Osteocyte (in vitro differentiated cells): ENCODE data around the gene IMPA2. TPM values are rescaled to one million over a fixed set of nuclear protein-coding genes. Genes with fewer than 3 reads are reported as not detected.

Experiments used
- DNase-seq: peaks from one replicate; pipeline ENCODE4 v3.0.0; 2021; ENCODE audit warnings: mixed read lengths; ENCODE audit not compliant: unreplicated experiment; ENCODE audit errors: extremely low spot score
- H3K27ac Mint-ChIP-seq: one replicate; pipeline ENCODE4 v1.8.0; 2021; ENCODE audit warnings: mild to moderate bottlenecking, mixed read lengths; ENCODE audit not compliant: unreplicated experiment
- H3K27me3 Mint-ChIP-seq: one replicate; pipeline ENCODE4 v1.8.0; 2021; ENCODE audit warnings: mixed read lengths; ENCODE audit not compliant: unreplicated experiment
- H3K36me3 Mint-ChIP-seq: one replicate; pipeline ENCODE4 v1.8.0; 2021; ENCODE audit warnings: mixed read lengths; ENCODE audit not compliant: unreplicated experiment
- H3K4me1 Mint-ChIP-seq: one replicate; pipeline ENCODE4 v1.8.0; 2021; ENCODE audit warnings: mixed read lengths; ENCODE audit not compliant: unreplicated experiment
- H3K4me3 Mint-ChIP-seq: one replicate; pipeline ENCODE4 v1.8.0; 2021; ENCODE audit warnings: mild to moderate bottlenecking, moderate library complexity, mixed read lengths; ENCODE audit not compliant: unreplicated experiment
- H3K9me3 Mint-ChIP-seq: one replicate; pipeline ENCODE4 v1.8.0; 2021; ENCODE audit warnings: mixed read lengths; ENCODE audit not compliant: unreplicated experiment
- total RNA-seq: library from RNA; stranded (reverse); gene quantifications from 2 replicates; pipeline ENCODE4 v1.2.1, GENCODE V29; 2021
- TF ChIP-seq, protein P1 (sequence below): fragments of 200-600 bp; sonication (generic); IDR thresholded peaks from 2 replicates; pipeline ENCODE4 v1.5.0; 2021; ENCODE audit warnings: antibody characterized with exemption, mild to moderate bottlenecking, moderate library complexity

The IMPA2 gene
- total RNA-seq, 1 donor from 2014 or later, result 9.2 TPM

DNA sequence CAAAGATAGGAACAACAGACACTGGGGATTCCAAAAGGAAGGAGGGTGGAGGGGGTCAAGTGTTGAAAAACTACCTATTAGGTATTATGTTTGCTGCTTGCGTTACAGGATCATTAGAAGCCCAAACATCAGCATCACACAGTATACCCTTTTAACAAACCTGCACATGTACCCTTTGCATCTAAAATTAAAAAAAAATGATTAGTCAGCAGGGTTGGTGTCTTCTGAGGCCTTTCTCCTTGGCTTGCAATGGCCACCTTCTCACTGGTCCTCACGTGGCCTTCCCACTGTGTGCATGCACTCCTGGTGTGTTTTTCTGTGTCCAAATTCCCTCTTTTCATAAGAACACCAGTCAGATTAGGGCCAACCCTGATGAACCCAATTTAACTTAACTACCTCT is 5.6 kb upstream of the IMPA2 start:
- H3K27ac Mint-ChIP-seq, result no peak overlapping the region
- TF ChIP-seq, protein P1, sequence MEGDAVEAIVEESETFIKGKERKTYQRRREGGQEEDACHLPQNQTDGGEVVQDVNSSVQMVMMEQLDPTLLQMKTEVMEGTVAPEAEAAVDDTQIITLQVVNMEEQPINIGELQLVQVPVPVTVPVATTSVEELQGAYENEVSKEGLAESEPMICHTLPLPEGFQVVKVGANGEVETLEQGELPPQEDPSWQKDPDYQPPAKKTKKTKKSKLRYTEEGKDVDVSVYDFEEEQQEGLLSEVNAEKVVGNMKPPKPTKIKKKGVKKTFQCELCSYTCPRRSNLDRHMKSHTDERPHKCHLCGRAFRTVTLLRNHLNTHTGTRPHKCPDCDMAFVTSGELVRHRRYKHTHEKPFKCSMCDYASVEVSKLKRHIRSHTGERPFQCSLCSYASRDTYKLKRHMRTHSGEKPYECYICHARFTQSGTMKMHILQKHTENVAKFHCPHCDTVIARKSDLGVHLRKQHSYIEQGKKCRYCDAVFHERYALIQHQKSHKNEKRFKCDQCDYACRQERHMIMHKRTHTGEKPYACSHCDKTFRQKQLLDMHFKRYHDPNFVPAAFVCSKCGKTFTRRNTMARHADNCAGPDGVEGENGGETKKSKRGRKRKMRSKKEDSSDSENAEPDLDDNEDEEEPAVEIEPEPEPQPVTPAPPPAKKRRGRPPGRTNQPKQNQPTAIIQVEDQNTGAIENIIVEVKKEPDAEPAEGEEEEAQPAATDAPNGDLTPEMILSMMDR, result no peak
- DNase-seq, result no peak
- H3K4me1 Mint-ChIP-seq, result peaks cover 8% of the 10 kb centered on the region
- no peaks in the 10 kb centered on the region for H3K9me3 Mint-ChIP-seq
- H3K4me3 Mint-ChIP-seq, result no peak overlapping the region
- H3K27me3 Mint-ChIP-seq, result no peaks in the 10 kb centered on the region
- no peaks in the 10 kb centered on the region for H3K36me3 Mint-ChIP-seq

DNA sequence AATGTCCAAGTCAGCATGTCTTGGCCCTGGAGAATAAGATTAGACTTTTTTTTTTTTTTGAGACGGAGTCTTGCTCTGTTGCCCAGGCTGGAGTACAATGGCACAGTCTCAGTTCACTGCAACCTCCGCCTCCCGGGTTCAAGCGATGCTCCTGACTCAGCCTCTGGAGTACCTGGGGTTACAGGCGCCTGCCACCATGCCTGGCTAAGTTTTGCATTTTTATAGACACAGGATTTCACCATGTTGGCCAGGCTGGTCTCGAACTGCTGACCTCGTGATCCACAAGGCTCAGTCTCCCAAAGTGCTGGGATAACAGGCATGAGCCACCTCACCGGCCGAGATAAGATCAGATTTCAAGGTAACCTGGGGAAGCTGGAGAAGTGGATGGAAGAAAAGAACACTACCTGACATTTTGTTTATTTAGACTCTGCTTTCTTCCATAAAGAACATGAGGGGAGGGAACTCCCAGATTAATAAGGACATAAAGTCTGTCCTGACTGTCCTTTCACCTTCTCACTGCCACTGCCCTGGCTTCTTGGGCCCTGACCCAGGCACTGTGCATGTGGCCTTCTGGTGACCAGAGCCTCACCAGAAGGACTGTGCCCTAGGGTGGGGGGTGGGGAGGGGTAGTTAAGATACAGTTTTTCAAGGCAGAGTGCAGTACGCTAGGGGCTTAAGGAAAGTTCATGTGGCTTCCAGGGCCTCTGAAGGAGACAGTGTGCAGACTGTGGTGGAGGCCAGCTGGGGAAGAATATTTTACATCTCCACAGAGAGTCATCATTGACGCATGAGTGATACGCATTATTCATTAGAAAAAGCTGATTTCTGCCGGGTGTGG is 4.8 kb upstream of the IMPA2 start:
- H3K4me3 Mint-ChIP-seq, result no peak overlapping the region
- no peaks in the 10 kb centered on the region for H3K9me3 Mint-ChIP-seq
- H3K27me3 Mint-ChIP-seq, result no peaks in the 10 kb centered on the region
- DNase-seq, result no peak
- H3K36me3 Mint-ChIP-seq, result no peaks in the 10 kb centered on the region
- peaks cover 8% of the 10 kb centered on the region for H3K4me1 Mint-ChIP-seq
- TF ChIP-seq, protein P1, result no peak
- H3K27ac Mint-ChIP-seq, result no peak overlapping the region

DNA sequence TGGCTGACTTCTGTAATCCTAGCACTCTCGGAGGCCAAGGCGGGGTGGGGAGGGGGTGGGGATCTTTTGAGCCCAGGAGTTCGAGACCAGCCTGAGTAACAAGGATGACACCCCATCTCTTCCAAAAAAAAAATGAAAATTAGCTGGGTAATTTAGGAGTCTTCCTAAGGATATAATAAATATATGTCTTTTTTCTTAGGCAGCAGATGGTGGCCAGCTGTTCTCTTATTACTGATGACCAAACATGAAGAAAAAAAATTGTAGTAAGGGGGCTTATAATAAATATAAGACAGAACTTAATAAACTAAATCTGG is 4.2 kb upstream of the IMPA2 start:
- H3K4me1 Mint-ChIP-seq, result peaks cover 11% of the 10 kb centered on the region
- H3K36me3 Mint-ChIP-seq, result no peaks in the 10 kb centered on the region
- H3K4me3 Mint-ChIP-seq, result no peak overlapping the region
- H3K27me3 Mint-ChIP-seq, result no peaks in the 10 kb centered on the region
- no peak for DNase-seq
- H3K27ac Mint-ChIP-seq, result no peak overlapping the region
- TF ChIP-seq, protein P1, result no peak
- no peaks in the 10 kb centered on the region for H3K9me3 Mint-ChIP-seq

DNA sequence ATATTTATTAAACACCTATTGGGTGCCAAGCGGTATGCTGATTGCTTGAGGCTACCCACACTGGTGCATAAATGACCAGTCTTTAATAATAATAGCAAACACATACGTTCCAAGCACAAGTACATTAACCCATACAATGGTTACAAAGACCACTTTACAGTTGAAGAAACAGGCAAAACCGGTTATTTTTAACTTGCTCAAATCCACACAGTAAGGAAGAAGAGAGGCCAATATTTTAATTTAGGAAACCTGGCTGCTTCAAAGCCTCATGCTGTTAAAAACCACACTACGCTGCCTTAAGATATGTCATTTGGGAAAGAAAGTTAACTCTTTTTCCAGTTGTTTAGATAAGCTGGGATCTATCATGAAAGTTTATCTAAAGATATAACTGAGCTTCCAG is 2.4 kb upstream of the IMPA2 start:
- no peak overlapping the region for H3K4me3 Mint-ChIP-seq
- peaks cover 5% of the 10 kb centered on the region for H3K27me3 Mint-ChIP-seq
- H3K36me3 Mint-ChIP-seq, result no peaks in the 10 kb centered on the region
- no peaks in the 10 kb centered on the region for H3K9me3 Mint-ChIP-seq
- TF ChIP-seq, protein P1, result no peak
- H3K4me1 Mint-ChIP-seq, result peaks cover 17% of the 10 kb centered on the region
- DNase-seq, result no peak
- no peak overlapping the region for H3K27ac Mint-ChIP-seq

DNA sequence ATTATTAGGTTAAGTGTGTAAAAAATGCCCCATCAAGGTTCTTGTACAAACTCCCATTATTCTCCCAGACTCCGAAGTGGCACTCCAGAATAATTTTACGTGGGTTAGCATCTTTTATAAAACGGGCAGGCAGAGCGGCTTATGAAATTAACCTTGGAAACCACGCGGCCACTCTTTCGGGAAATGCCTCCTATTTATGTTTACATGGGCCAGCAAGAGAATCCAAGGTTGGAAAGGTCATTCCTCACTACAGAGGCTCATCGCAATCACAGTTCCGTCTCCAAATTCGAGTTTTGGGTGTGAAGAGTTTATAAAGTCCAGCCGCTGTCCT is 1.2 kb upstream of the IMPA2 start:
- H3K27ac Mint-ChIP-seq, result peak overlapping the region; percentile 92
- H3K9me3 Mint-ChIP-seq, result no peaks in the 10 kb centered on the region
- TF ChIP-seq, protein P1, result no peak
- peak overlapping the region; percentile 78 for H3K4me3 Mint-ChIP-seq
- peaks cover 17% of the 10 kb centered on the region for H3K4me1 Mint-ChIP-seq
- H3K36me3 Mint-ChIP-seq, result no peaks in the 10 kb centered on the region
- no peak for DNase-seq
- peaks cover 5% of the 10 kb centered on the region for H3K27me3 Mint-ChIP-seq
